ENCODE data around the gene STK40. TPM values are rescaled to one million over a fixed set of nuclear protein-coding genes. Genes with fewer than 3 reads are reported as not detected.
A peak's percentile ranks its signal among the peaks of the same experiment; 100 is the strongest.

STK40 gene
- total and polyA plus RNA-seq, 9 of the 15 experiments (the other 6 are each of a cell fraction or from before 2014, with no cell fraction given), result 0.69 to 94.3 (median 39.1) TPM

GRCh38 chr1:36386265-36387140, 779 bp upstream of the STK40 start (continued):
- TF ChIP-seq MGA (IDR thresholded peaks at IDR 0.05) (peak; percentile 81), KDM5B (IDR thresholded peaks at IDR 0.05; ENCODE audit: insufficient replicate concordance, low read depth, low read length) (peak; percentile 98), MCM3 (IDR thresholded peaks at IDR 0.05) (no peak), TCF3 (CRISPR knock-in tag; IDR thresholded peaks at IDR 0.05) (peak; percentile 36), TBL1XR1 (IDR thresholded peaks at IDR 0.05; ENCODE audit: low read length in 2 of 2) (peak in 1 of 2 experiments; percentile 79; a peak in 2 of 4 replicates), SP2 (IDR thresholded peaks at IDR 0.05; ENCODE audit: extremely low read depth, low read depth, low read length, poor library complexity, severe bottlenecking) (no peak), KLF1 (tag; IDR thresholded peaks at IDR 0.05) (0 out of 2 replicates have a peak, but pooled peaks have one; percentile 41), HMGXB4 (CRISPR knock-in tag; IDR thresholded peaks at IDR 0.05) (no peak), TCF15 (CRISPR knock-in tag; IDR thresholded peaks at IDR 0.05) (peak; percentile 92), FOXK2 (conservative IDR thresholded peaks at IDR 0.05 in 1 of 2, IDR thresholded peaks at IDR 0.05 in 1 of 2; ENCODE audit: low read depth in 2 of 2) (peak; percentile 38 to 72; a peak in 3 of 4 replicates), NR2C1 (IDR thresholded peaks at IDR 0.05) (no peak; the same call in 1 of the 2 replicates), NR2C1 (tag; IDR thresholded peaks at IDR 0.05) (peak; percentile 80), MYNN (IDR thresholded peaks at IDR 0.05) (peak; percentile 96), MYNN (CRISPR knock-in tag; IDR thresholded peaks at IDR 0.05) (no peak)
